Measurements from ENCODE around the gene SKA2.

SKA2 gene

DNA sequence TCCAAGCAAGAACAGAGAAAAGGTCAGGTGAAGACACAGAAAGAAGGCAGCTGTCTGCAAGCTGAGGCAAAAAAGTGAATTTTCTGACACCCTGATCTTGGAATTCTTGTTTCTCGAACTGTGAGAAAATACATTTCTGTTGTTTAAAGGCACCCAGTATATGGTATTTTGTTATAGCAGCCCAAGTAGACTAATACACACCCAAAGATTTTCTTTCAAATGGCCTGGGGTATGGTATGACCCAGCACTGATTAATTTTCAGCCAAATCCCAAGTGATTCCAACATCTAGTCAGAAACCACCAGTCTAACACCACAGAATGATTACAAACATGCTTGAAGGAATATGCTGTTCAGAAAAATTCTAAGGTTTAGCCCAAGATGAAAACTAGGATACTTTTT, 85.1 kb downstream of the SKA2 start:
- H3K9me3 ChIP-seq (replicated peaks; ENCODE audit: insufficient read depth, low read length), result no peaks in the 10 kb centered on the region
- H3F3A ChIP-seq (ENCODE audit: insufficient read depth, low read length), result no peaks in the 10 kb centered on the region
- no peaks in the 10 kb centered on the region for H3K9me2 ChIP-seq (replicated peaks; ENCODE audit: insufficient read depth, low read length)
- no peak overlapping the region for H3K9ac ChIP-seq (ENCODE audit: low read length)
- no peak for DNase-seq
- no peak overlapping the region for H3K4me3 ChIP-seq (ENCODE audit: low read length)
- TF ChIP-seq EZH2phosphoT487 (IDR thresholded peaks at IDR 0.05; ENCODE audit: low read length) (no peak), EZH2 (optimal IDR thresholded peaks at IDR 0.05; ENCODE audit: low read depth, low read length) (no peak)
- TF ChIP-seq, protein P1, sequence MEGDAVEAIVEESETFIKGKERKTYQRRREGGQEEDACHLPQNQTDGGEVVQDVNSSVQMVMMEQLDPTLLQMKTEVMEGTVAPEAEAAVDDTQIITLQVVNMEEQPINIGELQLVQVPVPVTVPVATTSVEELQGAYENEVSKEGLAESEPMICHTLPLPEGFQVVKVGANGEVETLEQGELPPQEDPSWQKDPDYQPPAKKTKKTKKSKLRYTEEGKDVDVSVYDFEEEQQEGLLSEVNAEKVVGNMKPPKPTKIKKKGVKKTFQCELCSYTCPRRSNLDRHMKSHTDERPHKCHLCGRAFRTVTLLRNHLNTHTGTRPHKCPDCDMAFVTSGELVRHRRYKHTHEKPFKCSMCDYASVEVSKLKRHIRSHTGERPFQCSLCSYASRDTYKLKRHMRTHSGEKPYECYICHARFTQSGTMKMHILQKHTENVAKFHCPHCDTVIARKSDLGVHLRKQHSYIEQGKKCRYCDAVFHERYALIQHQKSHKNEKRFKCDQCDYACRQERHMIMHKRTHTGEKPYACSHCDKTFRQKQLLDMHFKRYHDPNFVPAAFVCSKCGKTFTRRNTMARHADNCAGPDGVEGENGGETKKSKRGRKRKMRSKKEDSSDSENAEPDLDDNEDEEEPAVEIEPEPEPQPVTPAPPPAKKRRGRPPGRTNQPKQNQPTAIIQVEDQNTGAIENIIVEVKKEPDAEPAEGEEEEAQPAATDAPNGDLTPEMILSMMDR (IDR thresholded peaks at IDR 0.05; ENCODE audit: low read length), result no peak
- H3K27me3 ChIP-seq (replicated peaks; ENCODE audit: insufficient read depth, low read length), result no peaks in the 10 kb centered on the region
- H3K36me3 ChIP-seq (replicated peaks; ENCODE audit: insufficient read depth, low read length), result no peaks in the 10 kb centered on the region; the same call in 1 of the 2 replicates
- H3K4me2 ChIP-seq (ENCODE audit: low read depth, low read length), result no peak overlapping the region
- H3K79me2 ChIP-seq (ENCODE audit: low read length), result no peaks in the 10 kb centered on the region
- no peak overlapping the region for H2AFZ ChIP-seq (ENCODE audit: low read length)
- no peaks in the 10 kb centered on the region for H3K4me1 ChIP-seq (ENCODE audit: low read length)
- no peak overlapping the region for H3K27ac ChIP-seq (ENCODE audit: low read length)
- H4K20me1 ChIP-seq (ENCODE audit: insufficient read depth, low read length), result no peaks in the 10 kb centered on the region

DNA sequence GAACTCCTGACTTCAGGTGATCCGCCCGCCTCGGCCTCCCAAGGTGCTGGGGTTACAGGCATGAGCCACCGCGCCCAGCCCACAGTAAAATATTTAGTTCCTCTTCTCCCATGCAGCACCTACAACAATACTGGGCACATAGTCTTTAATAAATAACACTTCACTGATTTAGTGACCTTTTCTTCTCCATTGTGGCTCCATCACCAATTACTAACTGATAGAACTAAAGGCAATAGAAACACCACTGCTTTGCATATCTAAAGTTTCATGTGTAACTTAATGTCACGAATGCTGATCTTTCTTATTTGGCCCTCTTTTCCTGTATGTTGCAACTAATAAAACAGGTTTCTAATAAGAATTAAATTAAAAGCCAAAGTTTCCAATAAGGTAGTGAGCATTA, 87.2 kb downstream of the SKA2 start:
- TF ChIP-seq EZH2 (optimal IDR thresholded peaks at IDR 0.05; ENCODE audit: low read depth, low read length) (no peak), EZH2phosphoT487 (IDR thresholded peaks at IDR 0.05; ENCODE audit: low read length) (no peak)
- TF ChIP-seq, protein P1 (IDR thresholded peaks at IDR 0.05; ENCODE audit: low read length), result no peak

DNA sequence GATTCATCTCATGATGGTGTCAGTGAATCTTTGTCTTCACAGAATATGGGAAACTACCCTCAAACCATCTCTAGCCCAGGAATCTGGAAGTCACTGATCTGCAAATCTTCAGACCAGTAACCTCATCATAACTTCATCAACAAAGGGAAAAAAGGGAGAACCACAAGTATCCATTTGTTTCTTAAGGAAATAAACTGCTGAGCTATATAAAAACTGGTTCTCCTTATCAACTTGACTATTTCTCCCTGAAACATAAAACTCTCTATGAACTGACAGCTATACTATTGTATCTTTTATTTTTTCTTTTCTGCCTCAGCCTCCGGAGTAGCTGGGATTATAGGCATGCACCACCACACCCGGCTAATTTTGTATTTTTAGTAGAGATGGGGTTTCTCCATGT, 87.6 kb downstream of the SKA2 start:
- Histone ChIP-seq H3K4me1 (ENCODE audit: low read length) (no peaks in the 10 kb centered on the region), H4K20me1 (ENCODE audit: insufficient read depth, low read length) (no peaks in the 10 kb centered on the region), H3F3A (ENCODE audit: insufficient read depth, low read length) (no peaks in the 10 kb centered on the region), H3K27me3 (replicated peaks; ENCODE audit: insufficient read depth, low read length) (no peaks in the 10 kb centered on the region), H3K27ac (ENCODE audit: low read length) (no peak overlapping the region), H3K9me3 (replicated peaks; ENCODE audit: insufficient read depth, low read length) (no peaks in the 10 kb centered on the region), H3K4me2 (ENCODE audit: low read depth, low read length) (no peak overlapping the region), H3K4me3 (ENCODE audit: low read length) (no peak overlapping the region), H3K79me2 (ENCODE audit: low read length) (no peaks in the 10 kb centered on the region), H3K9me2 (replicated peaks; ENCODE audit: insufficient read depth, low read length) (no peaks in the 10 kb centered on the region), H3K36me3 (replicated peaks; ENCODE audit: insufficient read depth, low read length) (no peaks in the 10 kb centered on the region; the same call in 1 of the 2 replicates), H3K9ac (ENCODE audit: low read length) (no peak overlapping the region), H2AFZ (ENCODE audit: low read length) (no peak overlapping the region)
- DNase-seq, result no peak
- TF ChIP-seq, protein P1 (IDR thresholded peaks at IDR 0.05; ENCODE audit: low read length), result no peak
- TF ChIP-seq EZH2phosphoT487 (IDR thresholded peaks at IDR 0.05; ENCODE audit: low read length), result no peak
- TF ChIP-seq EZH2 (optimal IDR thresholded peaks at IDR 0.05; ENCODE audit: low read depth, low read length), result no peak

More for the DNA sequence above, 87.2 kb downstream of the SKA2 start:
- H4K20me1 ChIP-seq (ENCODE audit: insufficient read depth, low read length), result no peaks in the 10 kb centered on the region
- H3K4me1 ChIP-seq (ENCODE audit: low read length), result no peaks in the 10 kb centered on the region
- no peak overlapping the region for H3K27ac ChIP-seq (ENCODE audit: low read length)
- no peak for DNase-seq
- H3K4me3 ChIP-seq (ENCODE audit: low read length), result no peak overlapping the region
- H3F3A ChIP-seq (ENCODE audit: insufficient read depth, low read length), result no peaks in the 10 kb centered on the region
- no peaks in the 10 kb centered on the region for H3K9me3 ChIP-seq (replicated peaks; ENCODE audit: insufficient read depth, low read length)
- no peak overlapping the region for H3K9ac ChIP-seq (ENCODE audit: low read length)
- H3K79me2 ChIP-seq (ENCODE audit: low read length), result no peaks in the 10 kb centered on the region
- H3K36me3 ChIP-seq (replicated peaks; ENCODE audit: insufficient read depth, low read length), result no peaks in the 10 kb centered on the region; the same call in 1 of the 2 replicates
- H3K27me3 ChIP-seq (replicated peaks; ENCODE audit: insufficient read depth, low read length), result no peaks in the 10 kb centered on the region
- no peak overlapping the region for H3K4me2 ChIP-seq (ENCODE audit: low read depth, low read length)
- H3K9me2 ChIP-seq (replicated peaks; ENCODE audit: insufficient read depth, low read length), result no peaks in the 10 kb centered on the region
- H2AFZ ChIP-seq (ENCODE audit: low read length), result no peak overlapping the region

Data from MM.1S (cell line).